Mesothelial cell of epicardium (in vitro differentiated cells): ENCODE data around the gene SPIRE2. TPM values are rescaled to one million over a fixed set of nuclear protein-coding genes. Genes with fewer than 3 reads are reported as not detected.

Experiments used
- DNase-seq, 2 experiments: peaks; one replicate each; pipeline ENCODE4 v3.0.0; 2021; ENCODE audit warnings: low spot score in 2 of 2; ENCODE audit not compliant: unreplicated experiment in 2 of 2
- H3K27ac Mint-ChIP-seq: 2 replicates; pipeline ENCODE4 v1.8.0; 2021; ENCODE audit warnings: mixed read lengths
- H3K27me3 Mint-ChIP-seq: 2 replicates; pipeline ENCODE4 v1.8.0; 2021; ENCODE audit warnings: low read depth, mixed read lengths
- H3K36me3 Mint-ChIP-seq: 2 replicates; pipeline ENCODE4 v1.8.0; 2021; ENCODE audit warnings: mixed read lengths
- H3K4me1 Mint-ChIP-seq: 2 replicates; pipeline ENCODE4 v1.8.0; 2021; ENCODE audit warnings: mixed read lengths
- H3K4me3 Mint-ChIP-seq: 2 replicates; pipeline ENCODE4 v1.8.0; 2021; ENCODE audit warnings: mild to moderate bottlenecking, moderate library complexity, mixed read lengths
- H3K9me3 Mint-ChIP-seq: 2 replicates; pipeline ENCODE4 v1.8.0; 2021; ENCODE audit warnings: mixed read lengths
- total RNA-seq: library from RNA; stranded (reverse); gene quantifications from 3 replicates; pipeline ENCODE4 v1.2.1, GENCODE V29; 2021
- TF ChIP-seq, protein P1 (sequence below): fragments of 200-600 bp; sonication (generic); IDR thresholded peaks from one replicate; pipeline ENCODE4 v1.5.0; 2021; ENCODE audit warnings: antibody characterized with exemption; ENCODE audit not compliant: unreplicated experiment

The SPIRE2 gene
- total RNA-seq, 1 donor from 2014 or later, result 6.8 TPM

GRCh38 chr16:89902980-89903379, 74.7 kb downstream of the SPIRE2 start:
- H3K27me3 Mint-ChIP-seq, result no peaks in the 10 kb centered on the region
- H3K4me1 Mint-ChIP-seq, result no peaks in the 10 kb centered on the region
- peaks cover 45% of the 10 kb centered on the region for H3K36me3 Mint-ChIP-seq
- TF ChIP-seq, protein P1, sequence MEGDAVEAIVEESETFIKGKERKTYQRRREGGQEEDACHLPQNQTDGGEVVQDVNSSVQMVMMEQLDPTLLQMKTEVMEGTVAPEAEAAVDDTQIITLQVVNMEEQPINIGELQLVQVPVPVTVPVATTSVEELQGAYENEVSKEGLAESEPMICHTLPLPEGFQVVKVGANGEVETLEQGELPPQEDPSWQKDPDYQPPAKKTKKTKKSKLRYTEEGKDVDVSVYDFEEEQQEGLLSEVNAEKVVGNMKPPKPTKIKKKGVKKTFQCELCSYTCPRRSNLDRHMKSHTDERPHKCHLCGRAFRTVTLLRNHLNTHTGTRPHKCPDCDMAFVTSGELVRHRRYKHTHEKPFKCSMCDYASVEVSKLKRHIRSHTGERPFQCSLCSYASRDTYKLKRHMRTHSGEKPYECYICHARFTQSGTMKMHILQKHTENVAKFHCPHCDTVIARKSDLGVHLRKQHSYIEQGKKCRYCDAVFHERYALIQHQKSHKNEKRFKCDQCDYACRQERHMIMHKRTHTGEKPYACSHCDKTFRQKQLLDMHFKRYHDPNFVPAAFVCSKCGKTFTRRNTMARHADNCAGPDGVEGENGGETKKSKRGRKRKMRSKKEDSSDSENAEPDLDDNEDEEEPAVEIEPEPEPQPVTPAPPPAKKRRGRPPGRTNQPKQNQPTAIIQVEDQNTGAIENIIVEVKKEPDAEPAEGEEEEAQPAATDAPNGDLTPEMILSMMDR, result no peak
- DNase-seq, result no peak
- H3K9me3 Mint-ChIP-seq, result no peaks in the 10 kb centered on the region
- H3K27ac Mint-ChIP-seq, result no peak overlapping the region
- H3K4me3 Mint-ChIP-seq, result no peak overlapping the region

GRCh38 chr16:89903908-89904515, 75.7 kb downstream of the SPIRE2 start:
- DNase-seq, result no peak
- TF ChIP-seq, protein P1, result no peak
- H3K36me3 Mint-ChIP-seq, result peaks cover 44% of the 10 kb centered on the region
- no peaks in the 10 kb centered on the region for H3K9me3 Mint-ChIP-seq
- H3K27me3 Mint-ChIP-seq, result no peaks in the 10 kb centered on the region
- H3K4me3 Mint-ChIP-seq, result no peak overlapping the region
- no peaks in the 10 kb centered on the region for H3K4me1 Mint-ChIP-seq
- no peak overlapping the region for H3K27ac Mint-ChIP-seq

DNA sequence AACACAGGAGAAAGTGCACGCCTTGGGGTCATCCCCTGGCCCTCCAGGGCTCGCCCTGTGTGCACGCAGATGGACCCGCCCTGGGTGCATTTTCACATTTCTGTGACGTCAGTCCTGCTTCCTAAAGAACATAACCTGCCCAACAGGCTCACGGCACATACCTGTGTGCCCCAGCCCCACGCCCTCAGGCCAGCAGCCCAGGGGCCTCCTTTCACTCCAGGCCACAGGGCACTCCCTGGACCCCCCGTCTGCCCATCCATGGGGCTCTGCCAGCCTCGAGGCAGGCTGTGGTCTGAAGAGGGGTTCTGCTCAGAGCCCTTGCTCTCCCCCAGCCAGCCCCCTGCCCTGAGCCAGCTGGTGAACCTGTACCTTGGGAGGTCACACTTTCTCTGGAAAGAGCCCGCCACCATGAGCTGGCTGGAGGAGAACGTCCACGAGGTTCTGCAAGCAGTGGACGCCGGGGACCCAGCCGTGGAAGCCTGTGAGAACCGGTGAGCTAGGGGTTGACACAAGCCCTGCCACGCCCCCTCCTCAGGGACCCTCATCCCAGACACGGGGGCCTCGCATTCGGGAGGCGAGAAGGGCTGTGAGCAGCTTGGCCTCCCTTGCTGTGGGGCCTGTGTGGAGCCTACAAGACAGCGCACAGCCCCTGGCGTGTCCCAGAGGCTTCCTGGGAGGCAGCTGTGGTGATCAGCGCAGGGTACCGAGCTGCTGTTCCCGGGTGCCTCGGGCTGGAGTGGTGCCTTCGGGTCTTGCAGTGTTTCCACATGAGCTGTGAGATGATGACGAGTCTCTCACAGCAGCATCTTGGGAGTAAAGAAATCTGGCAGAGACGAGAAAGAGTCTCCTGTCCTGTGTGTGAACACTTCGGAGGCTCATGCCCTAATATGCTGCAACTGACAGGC, 76.6 kb downstream of the SPIRE2 start:
- H3K9me3 Mint-ChIP-seq, result no peaks in the 10 kb centered on the region
- H3K4me1 Mint-ChIP-seq, result no peaks in the 10 kb centered on the region
- H3K27me3 Mint-ChIP-seq, result no peaks in the 10 kb centered on the region

GRCh38 chr16:89905511-89906139, 77.3 kb downstream of the SPIRE2 start:
- H3K9me3 Mint-ChIP-seq, result no peaks in the 10 kb centered on the region
- no peaks in the 10 kb centered on the region for H3K4me1 Mint-ChIP-seq
- no peaks in the 10 kb centered on the region for H3K27me3 Mint-ChIP-seq
- peaks cover 40% of the 10 kb centered on the region for H3K36me3 Mint-ChIP-seq
- no peak for DNase-seq
- H3K4me3 Mint-ChIP-seq, result no peak overlapping the region
- H3K27ac Mint-ChIP-seq, result no peak overlapping the region
- TF ChIP-seq, protein P1, result no peak

More for the DNA sequence above, 76.6 kb downstream of the SPIRE2 start:
- no peak for DNase-seq
- H3K4me3 Mint-ChIP-seq, result no peak overlapping the region
- TF ChIP-seq, protein P1, result no peak
- no peak overlapping the region for H3K27ac Mint-ChIP-seq
- peaks cover 41% of the 10 kb centered on the region for H3K36me3 Mint-ChIP-seq

DNA sequence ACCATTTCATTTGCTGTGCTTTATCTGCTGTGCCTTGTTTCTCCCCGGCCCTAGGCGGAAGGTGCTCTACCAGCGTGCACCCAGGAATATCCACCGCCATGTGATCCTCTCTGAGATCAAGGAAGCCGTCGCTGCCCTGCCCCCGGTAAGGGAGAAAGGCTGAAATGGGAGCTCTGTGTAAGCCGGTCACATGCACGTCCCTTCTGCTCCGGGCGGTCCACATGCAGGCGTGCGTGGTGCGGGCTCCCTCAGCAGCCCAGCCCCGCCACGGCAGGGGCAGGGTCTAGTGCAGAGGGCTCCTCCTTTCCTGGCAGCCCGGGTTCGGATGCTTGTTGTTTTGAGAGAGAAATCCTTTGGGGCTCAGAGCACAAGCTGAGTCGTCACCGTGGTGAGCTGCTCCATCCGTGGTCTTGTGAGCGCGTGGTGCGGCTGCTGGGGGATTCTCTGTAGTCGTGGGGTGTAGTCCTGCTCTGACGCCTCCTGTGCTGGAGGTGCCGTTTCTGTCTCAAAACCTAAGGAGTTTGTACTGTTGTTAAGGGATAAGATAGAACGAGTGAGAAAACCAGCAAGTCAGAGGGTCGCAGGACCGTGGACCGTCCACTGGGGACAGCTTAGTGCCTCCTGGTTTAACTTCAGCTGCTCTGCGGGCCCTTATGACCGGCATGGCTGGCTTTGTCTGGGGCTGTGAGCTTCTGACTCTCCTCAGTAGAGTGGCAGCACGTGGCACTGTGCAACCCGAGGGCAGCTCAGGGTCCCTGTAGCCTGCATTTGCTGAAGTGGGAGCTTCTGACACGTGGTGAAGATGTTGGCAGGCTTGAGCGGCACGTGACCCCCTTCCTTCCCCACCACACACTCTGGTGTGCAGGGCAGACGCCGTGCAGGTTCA, 78.1 kb downstream of the SPIRE2 start:
- H3K4me3 Mint-ChIP-seq, result no peak overlapping the region
- no peak for DNase-seq
- H3K27me3 Mint-ChIP-seq, result no peaks in the 10 kb centered on the region
- no peaks in the 10 kb centered on the region for H3K9me3 Mint-ChIP-seq
- peaks cover 39% of the 10 kb centered on the region for H3K36me3 Mint-ChIP-seq
- no peaks in the 10 kb centered on the region for H3K4me1 Mint-ChIP-seq
- TF ChIP-seq, protein P1, result no peak
- H3K27ac Mint-ChIP-seq, result no peak overlapping the region
